ENCODE measurements around the gene AEN. TPM values are rescaled to one million over a fixed set of nuclear protein-coding genes. Genes with fewer than 3 reads are reported as not detected.
"Not testable (repeated sequence)": the region's sequence is repeated elsewhere in the genome, so short reads cannot be mapped to it uniquely, and the experiment has no call there.

Gene AEN
- total and polyA plus RNA-seq, 11 donors = 3.8 to 21.8 (median 6.6) TPM

GRCh38 chr15:88641959-88642452 is 20.9 kb downstream of the AEN start:
- H3K9me3 ChIP-seq = no peaks in the 10 kb centered on the region
- DNase-seq (no peak), ATAC-seq (no peak)
- TF ChIP-seq CTCF (IDR thresholded peaks at IDR 0.05) = no peak
- TF ChIP-seq POLR2A (IDR thresholded peaks at IDR 0.05) = no peak
- no peak overlapping the region for H3K27ac ChIP-seq
- intact Hi-C loops (cut with DNase I) = no loop called here
- H3K27me3 ChIP-seq = no peaks in the 10 kb centered on the region
- 91 to 94% (median 93%) methylated on average over 12 of the region's 12 CpGs for WGBS, 4 donors
- H3K4me3 ChIP-seq = no peak overlapping the region
- H3K36me3 ChIP-seq = peaks cover 0 to 5% (median 0%) of the 10 kb centered on the region in 9 donors
- peaks cover 0 to 50% (median 19%) of the 10 kb centered on the region in 12 donors for H3K4me1 ChIP-seq

GRCh38 chr15:88642514-88642913 is 21.4 kb downstream of the AEN start:
- H3K36me3 ChIP-seq; H3K4me3 ChIP-seq; DNase-seq; ATAC-seq; intact Hi-C loops (cut with DNase I); H3K27me3 ChIP-seq; H3K9me3 ChIP-seq; H3K27ac ChIP-seq: not testable (repeated sequence)
- peaks cover 0 to 47% (median 19%) of the 10 kb centered on the region in 12 donors for H3K4me1 ChIP-seq
- WGBS, 4 donors = 94 to 98% (median 97%) methylated on average over 11 of the region's 11 CpGs

GRCh38 chr15:88644741-88645140 is 23.6 kb downstream of the AEN start:
- Histone ChIP-seq H3K9me3 (no peaks in the 10 kb centered on the region), H3K4me1 (peaks cover 4 to 49% (median 18%) of the 10 kb centered on the region in 12 donors), H3K27ac (no peak overlapping the region), H3K27me3 (no peaks in the 10 kb centered on the region), H3K36me3 (peaks cover 0 to 5% (median 0%) of the 10 kb centered on the region in 9 donors), H3K4me3 (no peak overlapping the region)
- ATAC-seq = no peak
- intact Hi-C loops (cut with DNase I) = no loop called here
- 87 to 93% (median 92%) methylated on average over 8 to 9 of the region's 9 CpGs for WGBS, 4 donors
- TF ChIP-seq POLR2A (IDR thresholded peaks at IDR 0.05) = no peak
- TF ChIP-seq CTCF (IDR thresholded peaks at IDR 0.05) = no peak
- no peak for DNase-seq

GRCh38 chr15:88645171-88646087 is 24.3 kb downstream of the AEN start:
- no peaks in the 10 kb centered on the region for H3K9me3 ChIP-seq
- intact Hi-C loops (cut with DNase I) = no loop called here
- TF ChIP-seq POLR2A (IDR thresholded peaks at IDR 0.05) (no peak), CTCF (IDR thresholded peaks at IDR 0.05) (no peak)
- ATAC-seq = no peak
- H3K36me3 ChIP-seq = peaks cover 0 to 5% (median 0%) of the 10 kb centered on the region in 9 donors
- no peaks in the 10 kb centered on the region for H3K27me3 ChIP-seq
- H3K27ac ChIP-seq = no peak overlapping the region
- H3K4me3 ChIP-seq = no peak overlapping the region
- peaks cover 7 to 49% (median 18%) of the 10 kb centered on the region in 12 donors for H3K4me1 ChIP-seq
- DNase-seq = no peak
- WGBS, 4 donors = 94 to 97% (median 96%) methylated on average over 14 of the region's 14 CpGs

Measured in heart left ventricle (tissue), 16 donors.